ENCODE results near the gene PTAR1.
A peak's percentile ranks its signal among the peaks of the same experiment; 100 is the strongest.

PTAR1 gene

GRCh38 chr9:69748304-69748703 is 11.5 kb downstream of the PTAR1 start:
- DNase-seq: no peak

DNA sequence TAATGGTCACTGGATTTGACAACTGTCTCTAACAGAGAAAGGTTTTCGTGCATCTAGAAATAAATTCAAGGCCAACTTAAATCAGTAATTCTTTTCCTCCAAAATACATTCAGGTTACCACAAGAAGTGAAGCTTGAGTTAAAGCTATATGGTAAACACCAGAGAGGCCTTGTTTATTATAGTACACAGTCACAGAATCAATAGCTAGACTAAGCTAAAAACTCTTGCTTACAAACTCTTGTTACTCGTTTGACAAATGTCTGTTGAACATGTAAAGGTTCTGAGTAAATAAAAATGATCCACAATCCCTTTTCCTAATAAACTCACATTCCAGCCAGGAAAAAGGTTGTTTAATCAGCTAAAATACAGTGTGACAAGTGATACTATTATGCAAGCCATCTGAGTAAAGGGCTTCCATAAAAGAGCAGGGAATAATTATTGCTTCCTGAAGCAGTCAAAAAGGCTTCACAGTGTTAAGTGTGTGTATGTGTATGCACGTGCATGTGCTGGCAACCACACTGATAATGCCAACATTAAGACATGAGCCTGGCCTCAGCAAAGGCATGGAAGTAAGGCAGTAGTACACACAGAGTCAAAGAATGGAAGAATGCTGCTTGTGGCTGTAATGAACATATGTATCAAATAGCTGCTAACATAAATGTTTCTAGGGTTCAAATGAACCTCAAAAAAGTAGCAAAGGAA is 12.8 kb downstream of the PTAR1 start:
- peak; percentile 50 for DNase-seq

DNA sequence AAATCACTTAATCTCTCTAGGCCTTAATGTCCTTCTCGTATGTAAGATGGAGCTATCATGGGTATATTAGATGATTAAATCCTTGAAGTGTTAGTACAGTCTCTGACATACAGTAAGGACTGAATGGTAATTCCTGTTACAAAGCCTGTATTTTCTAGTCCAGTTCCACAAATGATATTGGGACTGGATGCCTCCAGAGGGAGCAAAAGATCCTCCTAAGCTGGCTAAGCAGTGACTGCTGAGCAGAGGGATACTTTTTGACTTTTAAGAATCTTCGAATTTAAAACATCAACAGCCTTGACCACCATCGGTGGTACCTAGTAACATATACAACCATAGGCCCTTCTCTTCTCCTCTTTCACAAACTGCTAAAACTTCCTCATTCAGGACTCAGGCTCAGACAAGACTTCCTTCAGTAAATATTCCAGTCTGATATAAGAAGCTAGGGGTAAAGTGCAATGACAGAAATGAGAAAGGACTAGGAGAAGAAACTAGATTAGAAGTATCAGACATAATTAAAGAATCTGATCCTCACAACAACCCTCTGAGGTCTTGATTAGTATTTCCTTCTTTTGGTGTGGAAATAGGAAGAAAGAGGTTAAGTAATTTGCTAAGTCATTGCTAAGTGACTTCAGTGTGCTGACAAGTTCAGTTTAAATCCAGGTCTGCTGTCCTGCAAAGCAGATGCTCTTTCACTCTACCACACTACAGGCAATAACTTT is 13.9 kb downstream of the PTAR1 start:
- no peak for DNase-seq

GRCh38 chr9:69744688-69745380 is 15.0 kb downstream of the PTAR1 start:
- DNase-seq: no peak

DNA sequence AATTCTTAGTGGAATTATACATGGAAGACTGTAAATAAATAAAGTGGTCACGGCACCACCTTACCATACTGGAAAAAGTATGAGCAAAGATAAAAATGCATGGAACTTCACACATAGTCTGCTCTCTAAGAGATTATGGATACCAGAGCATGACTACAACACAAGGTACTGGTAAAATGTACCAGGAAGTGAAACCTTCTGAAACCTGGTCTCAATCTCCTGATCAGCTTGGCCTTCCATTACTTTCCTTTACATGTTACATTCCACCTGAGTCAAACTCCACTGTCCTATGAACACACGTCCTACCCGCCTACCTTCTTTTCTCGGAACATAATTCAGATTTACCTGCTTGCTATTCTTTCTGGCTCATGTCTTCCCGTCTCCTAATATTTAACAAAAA is 15.9 kb downstream of the PTAR1 start:
- no peak for DNase-seq

DNA sequence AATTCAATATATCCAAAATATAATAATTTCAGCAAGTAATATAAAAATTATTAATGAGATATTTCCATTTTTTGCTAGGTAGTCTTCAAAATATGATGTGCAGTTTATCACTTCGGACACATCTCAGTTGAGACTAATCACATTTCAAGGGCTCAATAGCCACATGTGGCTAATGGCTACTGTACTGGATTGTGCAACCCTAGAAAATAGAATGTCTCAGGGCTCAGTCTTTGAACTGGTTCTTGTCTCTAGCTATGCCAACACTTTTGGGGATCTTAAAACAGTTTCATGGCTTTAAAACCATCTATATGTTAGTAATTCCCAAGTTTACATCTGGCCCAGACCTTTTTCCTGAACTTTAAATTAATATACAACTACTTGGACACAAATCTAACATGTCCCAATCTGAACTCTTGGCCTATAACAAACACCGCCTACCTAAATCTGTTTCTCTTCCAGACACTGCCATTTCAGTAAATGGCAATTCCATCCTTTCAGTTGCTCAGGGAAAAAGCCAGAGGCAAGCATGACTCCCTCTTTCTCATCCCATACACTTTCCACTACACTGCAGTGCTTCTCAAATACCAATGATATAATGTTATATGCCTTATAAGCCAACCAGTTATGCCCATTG is 18.8 kb downstream of the PTAR1 start:
- no peak for DNase-seq

DNA sequence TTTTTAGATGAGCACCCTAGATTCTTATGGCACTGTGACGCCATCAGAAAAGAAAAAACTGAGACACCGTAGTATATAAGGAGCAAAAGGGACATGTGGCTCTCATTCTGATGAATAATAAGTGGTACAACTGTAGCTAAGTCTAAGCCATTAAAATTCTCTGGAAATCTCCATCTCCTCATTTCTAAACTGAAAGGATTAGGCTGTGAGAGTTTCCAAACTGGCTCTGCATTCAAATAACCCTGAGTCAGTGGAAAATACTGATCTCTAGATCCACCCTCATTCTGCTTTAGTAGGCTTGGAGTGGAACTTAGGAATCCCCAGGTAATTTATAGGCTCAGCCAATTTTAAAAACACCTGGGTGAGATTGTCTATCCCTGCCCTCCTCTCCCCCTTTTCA is 28.5 kb downstream of the PTAR1 start:
- DNase-seq: no peak

DNA sequence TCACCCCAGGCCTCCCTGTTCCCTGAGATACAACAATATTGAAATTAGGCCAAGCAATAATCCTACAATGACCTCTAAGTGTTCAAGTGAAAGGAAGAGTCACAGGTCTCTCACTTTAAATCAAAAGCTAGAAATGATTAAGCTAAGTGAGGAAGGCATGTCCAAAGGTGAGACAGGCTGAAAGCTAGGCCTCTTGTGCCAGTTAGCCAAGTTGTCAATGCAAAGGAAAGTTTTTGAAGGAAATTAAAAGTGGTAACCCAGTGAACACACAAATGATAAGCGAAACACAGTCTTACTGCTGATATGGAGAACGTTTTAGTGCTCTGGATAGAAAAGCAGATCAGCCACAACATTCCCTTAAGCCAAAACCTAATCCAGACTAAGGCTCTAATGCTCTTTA is 39.8 kb downstream of the PTAR1 start:
- DNase-seq: no peak

GRCh38 chr9:69719367-69719766 is 40.4 kb downstream of the PTAR1 start:
- no peak for DNase-seq

- DNase-seq: no peak
Measured at GRCh38 chr9:69718218-69718617, 41.6 kb downstream of the PTAR1 start.

DNA sequence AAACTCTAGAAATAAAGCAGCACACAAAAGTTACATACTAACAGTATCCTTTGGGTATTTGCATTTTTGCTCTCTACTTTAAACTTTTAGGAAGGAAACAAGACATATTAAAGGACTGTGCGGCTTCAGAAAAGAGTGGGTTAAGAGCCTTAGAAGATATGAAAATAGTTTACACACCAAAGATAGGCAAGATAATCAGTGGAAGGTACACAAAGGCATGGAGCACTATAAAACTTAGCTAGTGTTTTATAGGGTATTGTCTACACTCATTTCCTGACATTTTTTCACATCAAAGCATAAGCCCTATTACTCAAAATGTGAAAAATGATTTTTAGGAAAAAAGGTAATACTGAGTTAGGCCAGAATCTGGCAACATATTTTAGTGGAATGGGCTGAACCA is 44.0 kb downstream of the PTAR1 start:
- no peak for DNase-seq

DNA sequence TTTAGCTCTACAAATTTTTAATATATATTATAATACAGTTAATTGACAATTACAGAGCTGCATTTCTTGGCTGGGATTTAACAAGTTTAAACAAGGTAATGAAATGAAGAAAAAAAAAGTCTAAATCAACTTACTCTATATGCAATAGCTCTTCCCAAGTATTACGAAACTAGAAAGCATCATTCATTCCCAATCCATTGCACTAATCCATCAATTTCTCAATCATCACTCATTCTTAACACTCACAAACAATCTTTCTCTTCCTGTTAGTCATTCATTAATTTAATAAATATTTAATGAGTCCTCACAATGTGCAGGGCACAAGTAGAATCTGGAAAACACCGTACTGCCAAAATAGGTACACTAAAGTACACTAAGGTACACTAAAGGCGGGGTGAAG is 44.7 kb downstream of the PTAR1 start:
- no peak for DNase-seq

DNA sequence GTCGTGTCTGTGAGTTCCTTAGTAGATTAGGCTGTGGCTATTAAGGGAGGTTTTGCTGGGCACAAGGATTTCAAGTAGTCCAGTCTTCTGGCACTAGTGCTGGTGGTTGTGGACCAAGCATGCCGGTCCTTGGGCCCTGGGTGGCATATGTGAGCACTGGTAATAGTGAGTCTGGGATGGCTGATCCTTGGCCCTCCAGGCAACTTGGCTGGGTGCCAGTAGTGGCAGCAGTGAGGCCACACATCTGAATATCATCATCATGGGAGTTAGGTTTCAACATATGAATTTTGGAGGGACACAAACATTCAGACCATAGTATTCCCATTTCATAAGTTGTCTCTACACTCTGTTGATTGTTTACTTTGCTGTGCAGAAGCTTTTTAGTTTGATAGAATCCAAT is 62.3 kb downstream of the PTAR1 start:
- no peak for DNase-seq

DNA sequence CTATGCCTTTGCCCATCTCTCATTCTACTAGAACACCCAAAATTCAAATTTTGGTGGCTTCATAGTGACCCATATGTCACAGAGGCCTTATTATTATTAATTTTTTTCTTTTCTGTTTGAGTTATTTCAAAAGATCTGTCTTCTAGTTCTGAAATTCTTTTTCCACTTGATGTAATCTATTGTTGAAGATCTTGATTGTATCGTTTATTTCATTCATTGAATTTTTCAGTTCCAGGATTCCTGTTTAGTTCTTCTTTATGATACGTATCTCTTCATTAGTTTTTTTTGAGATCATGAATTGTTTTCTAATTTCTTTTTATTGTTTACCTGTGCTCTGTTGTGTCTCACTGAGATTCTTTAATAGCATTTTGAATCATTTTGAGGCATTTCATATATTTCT is 63.0 kb downstream of the PTAR1 start:
- DNase-seq: no peak

DNA sequence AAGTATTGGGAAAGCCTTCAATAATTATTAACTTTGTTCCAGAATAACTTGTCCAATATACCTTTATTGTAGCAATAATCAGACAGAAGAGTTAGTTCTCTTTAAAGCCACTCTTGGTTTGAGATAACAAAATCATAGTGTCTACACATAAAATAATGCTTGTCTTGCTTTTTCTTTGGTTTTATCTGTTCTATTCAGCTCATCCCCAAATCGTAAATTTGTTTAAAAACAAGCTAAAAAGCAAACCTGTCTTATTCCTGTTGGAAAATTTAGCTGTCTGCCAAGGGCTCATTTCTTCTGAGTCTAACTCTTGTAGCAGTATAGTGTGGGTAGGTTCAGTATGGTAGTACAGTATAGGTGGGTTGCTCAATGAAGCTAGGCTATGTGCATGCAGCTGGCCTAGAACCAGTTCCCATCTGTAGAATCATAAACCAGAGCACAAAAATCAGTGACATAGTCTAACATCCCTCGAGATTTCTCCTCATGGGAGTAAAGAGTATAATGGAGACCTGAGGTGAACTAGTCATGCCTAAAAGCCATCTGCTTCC is 69.7 kb downstream of the PTAR1 start:
- DNase-seq: no peak

- DNase-seq: no peak
Measured at GRCh38 chr9:69683927-69684326, 75.9 kb downstream of the PTAR1 start.

- no peak for DNase-seq
Measured at GRCh38 chr9:69678843-69679538, 80.8 kb downstream of the PTAR1 start.

DNA sequence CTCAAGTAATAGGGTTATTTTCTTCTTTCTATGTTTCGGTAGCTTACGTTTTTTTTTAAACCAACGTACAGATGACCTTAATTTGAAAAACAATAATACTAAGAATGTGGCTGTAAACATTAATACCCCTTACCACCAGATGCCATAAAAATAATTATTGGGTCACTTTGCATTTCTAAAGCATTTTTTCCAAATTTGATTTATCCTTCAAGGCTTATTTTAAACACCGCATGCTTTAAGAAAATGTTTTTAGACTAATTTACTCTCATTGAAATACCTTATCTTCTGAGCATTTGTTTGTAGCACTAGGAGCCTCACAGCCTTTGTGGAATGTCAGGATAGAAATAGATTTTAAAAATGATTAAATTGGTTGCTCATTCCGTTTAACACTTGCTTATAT is 81.9 kb downstream of the PTAR1 start:
- DNase-seq: no peak

GRCh38 chr9:69675563-69675962 is 84.2 kb downstream of the PTAR1 start:
- DNase-seq: peak; percentile 31

GRCh38 chr9:69674716-69675438 is 84.9 kb downstream of the PTAR1 start:
- peak; percentile 65 for DNase-seq

DNA sequence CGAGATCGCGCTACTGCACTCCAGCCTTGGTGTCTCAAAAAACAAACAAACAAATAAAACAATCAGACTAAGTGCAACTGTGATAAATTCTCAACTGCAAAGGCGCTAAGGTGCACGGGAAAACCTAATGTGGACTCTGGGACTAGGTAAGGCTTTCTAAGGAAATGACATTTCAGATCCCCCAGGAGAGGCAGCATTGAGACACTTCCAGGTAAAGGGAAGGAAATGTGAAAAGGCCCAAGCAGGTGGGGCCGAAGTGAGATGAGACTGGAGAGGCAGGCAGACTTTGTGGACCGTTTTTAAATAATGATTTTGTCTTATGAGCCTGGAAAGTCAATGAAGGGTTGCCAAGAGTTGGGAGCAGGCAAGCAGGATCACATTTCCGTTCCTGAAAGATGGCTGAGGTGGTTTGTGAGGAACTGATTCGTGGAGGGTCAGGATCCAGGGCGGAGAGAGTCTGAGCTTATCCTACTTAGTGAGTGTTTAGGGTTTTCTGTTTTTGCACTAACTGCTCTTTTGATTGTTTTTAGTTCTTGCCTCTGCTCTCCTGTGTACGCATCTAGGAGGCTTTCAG is 85.6 kb downstream of the PTAR1 start:
- DNase-seq: no peak

- no peak for DNase-seq
Measured at GRCh38 chr9:69673311-69673640, 86.5 kb downstream of the PTAR1 start.
